Endothelial cell of umbilical vein (primary cell): Measurements from ENCODE around the gene YTHDC1.

Source experiments
- EZH2 ChIP-seq: IDR thresholded peaks from 2 replicates; pipeline ENCODE4 v1.6.1; 2012; ENCODE audit warnings: borderline replicate concordance, low read depth, mild to moderate bottlenecking, moderate library complexity, low read length, inconsistent platforms; ENCODE audit not compliant: severe bottlenecking
- FOS ChIP-seq: IDR thresholded peaks from 2 replicates; pipeline ENCODE4 v1.6.1; 2011; ENCODE audit warnings: mild to moderate bottlenecking, low read length, moderate library complexity, borderline replicate concordance; ENCODE audit not compliant: insufficient read depth
- GATA2 ChIP-seq: IDR thresholded peaks from 2 replicates; pipeline ENCODE4 v1.7.0; 2011; ENCODE audit warnings: low read depth, mild to moderate bottlenecking, moderate library complexity, mixed read lengths, low read length; ENCODE audit not compliant: insufficient read length, insufficient read depth
- JUN ChIP-seq: IDR thresholded peaks from 2 replicates; pipeline ENCODE4 v1.6.1; 2011; ENCODE audit warnings: borderline replicate concordance, low read depth; ENCODE audit not compliant: insufficient read length, insufficient read depth
- MYC ChIP-seq: IDR thresholded peaks from one replicate; pipeline ENCODE4 v1.6.1; 2011; ENCODE audit warnings: mild to moderate bottlenecking, low read depth, low read length
- POLR2A ChIP-seq: IDR thresholded peaks from 2 replicates; pipeline ENCODE4 v1.6.1; 2012; ENCODE audit warnings: low read depth, mild to moderate bottlenecking, control low read depth, low read length
- POLR2AphosphoS5 ChIP-seq: IDR thresholded peaks from 2 replicates; pipeline ENCODE4 v1.6.1; 2012; ENCODE audit warnings: low read depth, mild to moderate bottlenecking, control low read depth, low read length, moderate library complexity; ENCODE audit not compliant: insufficient read depth
- TF ChIP-seq, protein P1 (sequence below): IDR thresholded peaks from 2 replicates; pipeline ENCODE4 v1.6.1; 2011; ENCODE audit not compliant: insufficient read depth, insufficient read length
- TF ChIP-seq, protein P2 (sequence below), 2 donors: IDR thresholded peaks; 1 replicate in 1 of 2; 2 replicates in 1 of 2; pipeline ENCODE4 v1.5.1; 2011; ENCODE audit warnings: low read length in 2 of 2, mild to moderate bottlenecking in 2 of 2, moderate library complexity in 2 of 2, control low read depth in 1 of 2, inconsistent platforms in 1 of 2, low read depth in 1 of 2; ENCODE audit not compliant: insufficient read depth in 1 of 2; ENCODE audit errors: extremely low read depth in 1 of 2

DNA sequence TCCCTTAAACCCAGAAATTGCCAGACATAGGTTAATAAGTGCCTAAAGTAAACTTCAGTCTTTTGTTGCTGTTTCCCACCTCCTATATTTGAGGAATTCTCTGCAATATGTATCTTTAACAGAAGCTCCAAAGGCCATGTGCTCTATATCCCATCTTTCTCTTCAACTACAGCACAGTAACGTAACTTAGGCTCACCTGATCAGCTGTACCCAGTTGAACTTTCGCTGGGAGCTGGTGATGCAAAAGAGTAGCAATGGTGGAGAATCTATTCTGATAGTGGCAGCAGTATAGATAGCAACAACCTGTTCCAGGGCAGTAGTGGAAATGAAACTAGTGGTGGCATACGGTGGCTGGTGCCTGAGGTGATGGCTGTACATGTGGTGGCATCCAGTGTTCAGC lies 33.2 kb upstream of the YTHDC1 start:
- TF ChIP-seq, protein P1, sequence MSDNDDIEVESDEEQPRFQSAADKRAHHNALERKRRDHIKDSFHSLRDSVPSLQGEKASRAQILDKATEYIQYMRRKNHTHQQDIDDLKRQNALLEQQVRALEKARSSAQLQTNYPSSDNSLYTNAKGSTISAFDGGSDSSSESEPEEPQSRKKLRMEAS = no peak
- TF ChIP-seq, protein P2, sequence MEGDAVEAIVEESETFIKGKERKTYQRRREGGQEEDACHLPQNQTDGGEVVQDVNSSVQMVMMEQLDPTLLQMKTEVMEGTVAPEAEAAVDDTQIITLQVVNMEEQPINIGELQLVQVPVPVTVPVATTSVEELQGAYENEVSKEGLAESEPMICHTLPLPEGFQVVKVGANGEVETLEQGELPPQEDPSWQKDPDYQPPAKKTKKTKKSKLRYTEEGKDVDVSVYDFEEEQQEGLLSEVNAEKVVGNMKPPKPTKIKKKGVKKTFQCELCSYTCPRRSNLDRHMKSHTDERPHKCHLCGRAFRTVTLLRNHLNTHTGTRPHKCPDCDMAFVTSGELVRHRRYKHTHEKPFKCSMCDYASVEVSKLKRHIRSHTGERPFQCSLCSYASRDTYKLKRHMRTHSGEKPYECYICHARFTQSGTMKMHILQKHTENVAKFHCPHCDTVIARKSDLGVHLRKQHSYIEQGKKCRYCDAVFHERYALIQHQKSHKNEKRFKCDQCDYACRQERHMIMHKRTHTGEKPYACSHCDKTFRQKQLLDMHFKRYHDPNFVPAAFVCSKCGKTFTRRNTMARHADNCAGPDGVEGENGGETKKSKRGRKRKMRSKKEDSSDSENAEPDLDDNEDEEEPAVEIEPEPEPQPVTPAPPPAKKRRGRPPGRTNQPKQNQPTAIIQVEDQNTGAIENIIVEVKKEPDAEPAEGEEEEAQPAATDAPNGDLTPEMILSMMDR (IDR thresholded peaks at IDR 0.05; ENCODE audit: extremely low read depth in 1 of 2, insufficient read depth in 1 of 2, low read depth in 1 of 2, low read length in 2 of 2) = no peak
- TF ChIP-seq POLR2A = no peak
- no peak for TF ChIP-seq EZH2
- no peak for TF ChIP-seq POLR2AphosphoS5
- TF ChIP-seq MYC = no peak
- TF ChIP-seq JUN = no peak
- TF ChIP-seq FOS = no peak
- TF ChIP-seq GATA2 = no peak
